ENCODE measurements around the gene LSM7.

LSM7 gene

DNA sequence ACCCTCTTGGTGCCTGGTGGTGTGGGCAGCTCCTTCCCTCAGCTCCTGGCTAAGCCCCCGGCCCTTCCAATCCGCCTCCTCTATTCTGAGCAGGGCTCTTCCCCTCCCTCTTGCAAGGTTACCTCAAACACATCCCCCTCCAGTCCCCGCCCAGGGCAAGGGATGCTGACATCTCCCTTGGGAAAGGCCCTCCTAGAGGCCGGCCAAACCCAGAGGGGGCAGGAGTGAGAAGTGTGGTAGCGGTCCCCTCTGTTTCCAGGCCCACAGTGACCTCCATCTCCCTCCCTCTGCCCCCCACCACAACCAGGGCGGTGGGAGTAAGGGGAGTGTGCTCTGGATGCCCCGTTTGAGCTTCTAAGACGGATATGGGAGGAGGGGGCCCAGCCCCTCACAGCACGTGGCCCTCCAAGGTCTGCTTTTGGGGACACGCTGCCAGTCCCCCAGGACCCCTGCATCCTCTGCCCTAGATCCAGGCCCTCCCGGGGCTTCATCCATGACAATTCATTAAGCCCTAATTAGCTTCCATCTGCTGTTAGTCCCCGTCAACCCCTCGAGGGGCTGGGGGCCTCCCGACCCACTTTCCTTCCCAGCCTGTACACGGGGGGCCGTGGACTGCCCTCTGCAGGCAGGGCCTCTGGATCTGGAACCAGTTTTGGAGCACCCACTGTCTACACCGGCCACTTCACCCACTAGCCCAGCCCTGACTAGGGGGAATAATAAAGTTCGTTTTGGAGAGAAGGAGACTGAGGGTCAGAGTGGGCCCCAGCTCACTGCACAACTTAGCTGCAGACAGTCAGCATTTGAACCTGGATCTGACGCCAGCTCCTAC is 22.7 kb downstream of the LSM7 start:
- in situ Hi-C loops (cut with MboI; ENCODE audit: low sequenced_read_pairs) = no loop called here

- in situ Hi-C loops (cut with MboI; ENCODE audit: low sequenced_read_pairs) = no loop called here
These were observed 25.1 kb downstream of the LSM7 start for GRCh38 chr19:2303211-2303798.

GRCh38 chr19:2302319-2303210 is 25.8 kb downstream of the LSM7 start:
- in situ Hi-C loops (cut with MboI; ENCODE audit: low sequenced_read_pairs) = no loop called here

DNA sequence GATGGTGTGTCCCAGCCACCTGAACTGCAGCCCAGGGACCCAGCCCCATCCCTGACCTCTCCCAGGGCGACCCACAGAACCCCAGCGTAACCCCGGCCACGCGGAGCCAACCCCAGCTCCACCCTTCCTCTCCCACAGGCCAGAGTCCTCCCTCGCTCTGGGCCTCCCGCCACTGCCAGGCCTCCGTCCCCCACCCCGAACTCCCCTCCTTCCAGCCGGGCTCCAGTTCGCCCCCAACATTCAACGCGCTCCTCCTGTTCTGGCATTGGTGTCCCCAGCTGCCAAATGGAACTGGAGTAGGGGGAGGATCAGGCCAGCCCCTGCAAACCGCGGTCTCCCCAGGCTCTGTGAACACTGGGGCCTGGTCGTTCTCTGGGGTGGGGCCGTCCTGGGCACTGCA is 27.9 kb downstream of the LSM7 start:
- in situ Hi-C loops (cut with MboI; ENCODE audit: low sequenced_read_pairs) = no loop called here

DNA sequence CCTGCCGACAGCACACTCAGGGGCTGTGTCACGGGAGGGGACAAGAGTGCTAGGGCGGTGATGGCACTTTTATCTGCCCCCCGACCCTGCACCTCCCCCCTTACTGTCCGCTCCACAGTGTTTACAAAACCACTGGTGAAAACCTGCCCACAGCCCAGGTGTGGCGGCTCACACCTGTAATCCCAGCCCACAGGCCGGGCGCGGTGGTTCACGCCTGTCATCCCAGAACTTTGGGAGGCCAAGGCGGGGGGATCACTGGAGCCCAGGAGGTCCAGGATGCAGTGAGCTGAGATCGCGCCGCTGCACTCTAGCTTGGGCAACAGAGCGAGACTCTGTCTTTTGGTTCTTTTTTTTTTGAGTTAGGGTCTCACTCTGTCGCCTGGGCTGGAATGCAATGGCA is 32.2 kb downstream of the LSM7 start:
- in situ Hi-C loops (cut with MboI; ENCODE audit: low sequenced_read_pairs) = no loop called here

DNA sequence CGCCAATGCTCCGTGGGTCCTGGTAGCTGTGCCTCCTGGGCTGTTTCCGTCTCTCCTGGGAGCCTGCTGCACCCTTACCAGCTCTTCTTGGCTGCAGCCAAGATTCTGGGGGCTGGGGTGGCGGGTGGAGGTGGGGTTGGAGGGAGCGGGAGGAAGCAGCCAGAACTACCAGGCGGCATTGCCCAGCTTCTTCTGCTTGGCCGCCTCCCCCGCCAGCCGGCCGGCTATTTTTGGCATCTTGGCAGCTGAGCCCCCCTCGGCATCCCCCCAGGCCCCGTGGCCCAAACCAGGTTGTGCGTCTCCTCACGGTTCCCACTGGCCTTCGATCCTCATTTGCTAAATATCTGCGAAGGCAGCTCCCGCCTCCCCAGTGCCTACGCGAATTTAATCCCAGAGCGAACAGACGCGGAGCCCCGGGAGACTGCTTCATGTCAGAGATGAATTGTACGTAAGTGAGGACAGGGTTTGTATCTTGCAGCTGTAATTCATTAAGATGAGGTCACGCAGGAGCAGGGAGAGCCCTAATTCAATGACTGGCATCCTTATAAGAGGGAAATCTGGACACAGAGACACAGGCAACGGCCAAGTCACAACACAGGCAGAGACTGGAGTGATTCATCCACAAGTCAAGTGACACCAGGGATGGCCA is 33.6 kb downstream of the LSM7 start:
- in situ Hi-C loops (cut with MboI; ENCODE audit: low sequenced_read_pairs) = no loop called here

DNA sequence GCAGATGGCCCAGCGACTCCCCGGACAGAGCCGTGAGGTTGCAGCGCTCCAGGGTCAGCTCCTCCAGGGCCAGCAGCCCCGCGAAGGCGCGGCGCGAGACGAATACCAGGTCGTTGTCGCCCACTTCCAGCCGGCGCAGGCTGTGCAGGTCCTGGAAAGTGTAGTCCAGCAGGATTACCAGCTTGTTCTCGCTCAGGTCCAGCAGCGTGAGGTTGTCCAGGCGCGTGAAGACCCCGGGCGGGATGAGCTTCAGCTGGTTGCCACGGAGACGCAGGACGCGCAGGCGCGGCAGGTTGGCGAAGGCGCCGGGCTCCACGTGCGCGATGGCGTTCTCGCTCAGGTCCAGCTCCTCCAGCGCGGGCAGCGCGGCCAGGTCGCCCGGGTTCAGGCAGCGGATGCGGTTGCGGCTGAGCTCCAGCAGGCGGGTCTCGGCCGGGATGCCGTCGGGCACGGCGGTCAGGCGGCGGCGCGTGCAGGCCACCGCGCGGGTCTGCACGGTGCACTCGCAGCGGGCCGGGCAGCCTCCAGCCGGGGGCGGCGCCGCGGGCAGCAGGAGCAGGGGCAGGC is 37.1 kb downstream of the LSM7 start:
- in situ Hi-C loops (cut with MboI; ENCODE audit: low sequenced_read_pairs) = no loop called here

DNA sequence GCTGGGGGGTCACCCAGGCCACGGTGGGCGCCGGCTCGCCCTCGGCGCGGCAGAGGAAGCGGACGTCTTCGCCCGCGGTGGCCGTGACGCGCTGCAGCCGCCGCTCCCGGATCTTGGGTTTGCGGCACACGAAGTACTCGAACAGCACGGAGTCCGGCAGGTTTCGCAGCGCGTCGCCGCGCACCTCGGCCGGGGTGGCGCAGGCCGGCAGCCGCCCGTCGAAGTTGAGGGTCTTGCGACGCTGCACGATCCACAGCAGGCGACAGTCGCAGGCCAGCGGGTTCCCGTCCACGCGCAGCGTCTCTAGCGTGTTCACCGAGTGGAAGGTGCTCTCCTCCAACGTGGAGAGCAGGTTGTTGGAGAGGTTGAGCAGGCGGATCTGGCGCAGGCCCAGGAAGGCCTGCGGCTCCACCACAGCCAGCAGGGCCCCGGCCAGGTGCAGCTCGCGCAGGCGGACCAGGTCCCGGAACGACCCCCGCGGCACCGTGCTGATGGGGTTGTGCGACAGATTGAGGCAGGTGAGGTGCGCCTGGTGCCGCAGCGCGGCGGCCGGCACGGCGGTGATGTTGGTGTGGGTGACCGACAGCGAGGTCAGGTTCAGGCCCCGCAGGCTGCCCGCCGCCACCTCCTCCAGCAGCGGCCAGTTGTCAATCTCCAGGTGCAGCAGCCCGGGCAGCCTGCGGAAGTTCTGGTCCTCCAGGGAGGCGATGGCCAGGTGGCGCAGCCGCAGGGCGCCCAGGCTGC is 37.8 kb downstream of the LSM7 start:
- in situ Hi-C loops (cut with MboI; ENCODE audit: low sequenced_read_pairs) = no loop called here

DNA sequence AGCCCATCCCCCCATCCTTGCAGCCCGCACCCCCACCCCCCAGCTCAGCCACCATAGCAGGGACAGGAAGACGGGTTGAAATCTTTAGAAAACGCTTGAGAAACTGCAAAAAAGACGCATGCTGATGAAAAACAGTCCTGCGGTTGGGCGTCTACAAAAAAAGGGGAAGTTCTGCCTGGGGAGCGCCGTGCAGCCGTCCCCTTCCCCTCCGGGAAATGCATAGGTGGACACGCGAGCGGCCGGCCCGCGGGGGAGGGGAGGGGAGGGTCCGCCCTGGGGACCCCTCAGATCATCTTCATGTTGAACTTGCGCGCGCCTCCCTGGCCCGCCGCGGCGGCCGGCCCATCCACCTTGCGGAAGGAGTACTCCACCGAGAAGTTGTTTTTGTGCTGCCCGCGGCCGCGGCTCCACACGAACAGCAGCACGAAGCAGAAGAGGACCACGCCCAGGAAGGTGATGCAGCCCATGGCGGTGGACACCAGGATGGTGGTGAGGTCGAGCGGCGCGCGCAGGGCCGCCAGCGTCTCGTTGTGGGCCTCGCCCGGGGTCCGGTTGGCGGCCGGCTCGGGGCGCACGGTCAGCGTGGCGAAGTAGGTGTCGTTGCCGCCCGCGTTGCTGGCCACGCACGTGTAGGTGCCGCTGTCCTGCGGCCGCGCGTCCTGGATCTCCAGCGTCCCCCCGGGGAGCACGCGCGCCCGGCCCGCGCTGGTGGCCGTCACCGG is 38.5 kb downstream of the LSM7 start:
- in situ Hi-C loops (cut with MboI; ENCODE audit: low sequenced_read_pairs) = no loop called here

DNA sequence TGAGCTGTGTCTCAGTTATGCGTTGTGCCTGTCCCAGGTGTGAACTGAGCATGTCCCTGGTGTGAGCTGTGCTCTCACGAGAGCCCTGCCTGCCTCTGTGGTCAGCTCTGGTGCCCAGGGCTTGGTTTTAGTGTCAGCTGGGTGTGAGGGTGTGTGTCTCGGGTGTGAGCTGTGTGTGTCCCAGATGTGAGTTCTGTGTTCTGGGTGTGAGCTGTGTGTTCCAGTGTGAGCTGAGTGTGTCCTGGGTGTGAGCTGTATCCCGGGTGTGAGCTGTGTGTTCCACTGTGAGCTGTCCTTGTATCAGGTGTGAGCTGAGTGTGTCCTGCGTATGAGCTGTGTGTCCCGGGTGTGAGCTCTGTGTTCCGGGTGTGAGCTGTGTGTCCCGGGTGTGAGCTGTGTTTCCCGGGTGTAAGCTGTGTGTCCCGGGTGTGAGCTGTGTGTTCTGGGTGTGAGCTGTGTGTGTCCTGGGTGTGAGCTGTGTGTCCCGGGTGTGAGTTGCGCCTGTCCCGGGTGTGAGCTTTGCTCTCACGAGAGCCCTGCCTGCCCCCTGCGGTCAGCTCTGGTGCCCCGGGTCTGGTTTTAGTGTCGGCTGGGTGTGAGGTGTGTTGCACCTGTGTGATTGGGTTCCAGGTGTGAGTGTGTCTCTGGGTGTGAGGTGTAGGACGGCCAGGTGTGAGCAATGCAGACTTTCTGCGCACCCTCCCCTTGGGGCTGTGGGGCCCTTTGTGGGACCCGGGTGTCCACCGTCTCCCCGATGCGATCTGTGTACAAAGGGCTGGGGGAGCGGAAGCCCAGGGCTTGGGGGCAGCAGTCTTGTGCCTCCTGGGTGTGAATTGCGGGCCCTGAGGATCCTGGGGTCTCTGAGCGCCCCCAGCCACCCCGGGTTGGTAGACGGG is 39.3 kb downstream of the LSM7 start:
- in situ Hi-C loops (cut with MboI; ENCODE audit: low sequenced_read_pairs) = no loop called here

GRCh38 chr19:2288338-2288817 is 40.0 kb downstream of the LSM7 start:
- in situ Hi-C loops (cut with MboI; ENCODE audit: low sequenced_read_pairs) = no loop called here

DNA sequence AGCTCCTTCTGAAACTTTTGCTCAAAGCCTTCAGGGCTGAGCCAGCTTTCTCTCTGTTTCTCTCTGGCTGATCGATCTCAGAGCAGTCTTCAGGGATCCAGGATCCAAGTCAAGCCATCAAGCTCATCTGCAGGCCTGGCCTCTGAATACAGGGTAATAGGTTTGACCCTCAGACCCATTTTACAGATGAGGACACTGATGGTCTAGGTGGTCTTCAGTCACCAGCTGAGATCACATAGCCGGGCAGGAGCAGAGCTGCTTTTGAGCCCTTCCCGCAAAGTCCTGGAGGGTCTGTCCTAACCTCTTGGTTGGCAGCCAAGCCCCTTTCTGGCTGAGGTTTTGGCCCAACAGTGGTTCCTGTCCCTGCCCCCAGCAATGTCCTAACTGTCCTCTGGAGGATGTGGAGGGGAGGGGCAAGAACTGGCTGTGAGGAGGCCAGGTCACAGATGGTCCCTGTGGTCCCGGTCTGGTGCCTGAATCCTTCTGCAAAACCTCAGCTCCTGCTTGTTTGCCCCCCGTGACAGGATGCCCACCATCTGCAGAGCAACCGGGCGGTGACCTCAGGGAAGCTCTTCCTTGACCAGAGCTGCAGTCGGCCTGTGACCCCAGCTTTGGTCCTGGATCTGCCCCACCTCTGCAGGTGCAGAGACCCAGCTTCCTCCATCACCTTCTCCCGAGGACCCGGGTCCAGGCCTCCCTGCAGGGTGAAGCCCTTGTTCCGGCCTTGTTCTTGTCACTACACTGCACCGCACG is 40.6 kb downstream of the LSM7 start:
- in situ Hi-C loops (cut with MboI; ENCODE audit: low sequenced_read_pairs) = no loop called here

DNA sequence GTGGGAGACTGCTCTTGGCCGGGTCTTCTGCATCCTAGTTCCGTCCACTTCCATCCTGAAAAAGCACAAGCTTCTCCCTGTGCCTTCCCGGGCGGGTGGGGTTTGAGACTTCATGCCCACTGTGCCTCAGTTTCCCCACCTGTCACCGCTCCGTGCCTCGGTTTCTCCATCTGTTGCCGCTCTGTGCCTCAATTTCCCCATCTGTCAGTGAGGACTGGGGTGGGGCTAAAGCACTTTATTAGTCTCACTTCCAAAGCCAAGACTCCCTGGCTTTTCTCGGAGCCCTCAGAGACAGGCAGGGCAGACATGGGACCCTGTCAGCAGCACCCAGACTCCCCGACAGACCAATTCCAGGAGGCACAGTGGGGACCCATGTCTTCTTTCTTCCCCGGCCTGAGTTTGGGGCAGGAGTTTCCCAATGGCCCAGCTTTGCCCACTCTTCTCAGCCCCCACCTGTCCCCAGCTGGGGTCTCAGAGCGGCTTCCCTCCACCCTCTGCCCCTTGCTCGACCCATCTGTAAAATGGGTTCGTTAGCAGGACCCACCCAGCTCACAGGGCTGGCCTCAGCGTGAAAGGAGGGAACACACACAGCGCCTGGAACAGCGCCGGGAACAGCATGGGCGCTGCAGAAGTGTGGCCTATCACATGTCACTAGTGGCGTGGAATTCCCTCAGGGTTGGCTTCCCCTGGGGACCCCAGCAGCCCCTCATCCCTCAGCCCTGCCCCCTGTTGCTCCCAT is 41.8 kb downstream of the LSM7 start:
- in situ Hi-C loops (cut with MboI; ENCODE audit: low sequenced_read_pairs) = no loop called here

GRCh38 chr19:2283835-2284507 is 44.4 kb downstream of the LSM7 start:
- in situ Hi-C loops (cut with MboI; ENCODE audit: low sequenced_read_pairs) = no loop called here

DNA sequence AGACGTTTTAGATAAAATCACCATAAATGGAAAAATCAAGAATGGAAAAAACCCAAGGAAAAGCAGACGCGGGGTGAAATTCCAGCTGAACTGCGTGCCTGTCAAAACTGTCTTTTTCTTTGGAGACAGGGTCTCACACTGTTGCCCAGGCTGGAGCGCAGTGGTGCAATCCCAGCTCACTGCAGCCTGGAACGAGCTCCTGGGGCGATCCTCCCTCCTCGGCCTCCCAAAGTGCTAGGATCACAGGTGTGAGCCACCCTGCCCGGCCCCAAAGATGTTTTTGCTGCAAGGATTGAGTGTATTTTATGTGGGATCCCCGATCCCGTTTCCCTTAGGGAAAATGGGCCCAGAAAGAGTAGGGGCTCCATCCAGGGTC is 45.5 kb downstream of the LSM7 start:
- in situ Hi-C loops (cut with MboI; ENCODE audit: low sequenced_read_pairs) = no loop called here

- in situ Hi-C loops (cut with MboI; ENCODE audit: low sequenced_read_pairs) = no loop called here
These were observed 46.1 kb downstream of the LSM7 start, which contains the start of gene PEAK3 for GRCh38 chr19:2282062-2282861. TSS of gene PEAK3 (minus strand) at chr19:2282175. CDS start at chr19:2280931, 1,244 bp downstream.
